NOMO-1 (cell line): ENCODE measurements around the gene CALD1.

ENCODE experiments used
- DNase-seq, 2 experiments: peaks; one replicate each; lab custom pipeline; 2025; ENCODE audit not compliant: unreplicated experiment in 2 of 2; lab: John Stamatoyannopoulos, UW

Gene CALD1

GRCh38 chr7:134778941-134779740, at the start of gene CALD1:
Gene CALD1 (plus strand): TSS chr7:134779634. CDS start chr7:134867734, 88,100 bp downstream.
- no peak for DNase-seq

GRCh38 chr7:134729895-134730294, 49.5 kb upstream of the CALD1 start:
- no peak for DNase-seq

- DNase-seq = no peak
Measured at GRCh38 chr7:134730411-134730829, 49.0 kb upstream of the CALD1 start.

GRCh38 chr7:134731616-134732015, 47.8 kb upstream of the CALD1 start:
- no peak for DNase-seq

- DNase-seq = no peak
Measured at GRCh38 chr7:134732728-134733127, 46.7 kb upstream of the CALD1 start.

- no peak for DNase-seq
Measured at GRCh38 chr7:134736381-134736780, 43.1 kb upstream of the CALD1 start.

- peak; percentile 55 to 70 for DNase-seq
Measured at GRCh38 chr7:134737566-134738345, 41.7 kb upstream of the CALD1 start.

- DNase-seq = no peak
Measured at GRCh38 chr7:134739362-134739761, 40.1 kb upstream of the CALD1 start.

GRCh38 chr7:134740376-134740775, 39.1 kb upstream of the CALD1 start:
- no peak for DNase-seq

GRCh38 chr7:134741907-134742635, 37.4 kb upstream of the CALD1 start:
- DNase-seq = no peak

GRCh38 chr7:134742688-134743350, 36.6 kb upstream of the CALD1 start:
- no peak for DNase-seq

- DNase-seq = no peak
Measured at GRCh38 chr7:134744569-134744968, 34.9 kb upstream of the CALD1 start.

- DNase-seq = no peak
Measured at GRCh38 chr7:134747326-134747725, 32.1 kb upstream of the CALD1 start.

- no peak for DNase-seq
Measured at GRCh38 chr7:134750083-134751062, 29.1 kb upstream of the CALD1 start.

GRCh38 chr7:134752006-134752760, 27.3 kb upstream of the CALD1 start:
- no peak for DNase-seq

GRCh38 chr7:134755422-134756022, 23.9 kb upstream of the CALD1 start:
- no peak for DNase-seq

GRCh38 chr7:134757938-134758337, 21.5 kb upstream of the CALD1 start:
- DNase-seq = no peak

- no peak for DNase-seq
Measured at GRCh38 chr7:134758981-134759380, 20.5 kb upstream of the CALD1 start.
